GM12873 (cell line): ENCODE results near the gene FAM53B.

Source experiments
- TF ChIP-seq, protein P1 (sequence below): IDR thresholded peaks from 2 replicates; pipeline ENCODE4 v1.5.1; 2012; ENCODE audit warnings: low read depth, mild to moderate bottlenecking, moderate library complexity, low read length, control low read depth; ENCODE audit not compliant: insufficient read depth; ENCODE audit errors: missing control alignments

FAM53B gene

DNA sequence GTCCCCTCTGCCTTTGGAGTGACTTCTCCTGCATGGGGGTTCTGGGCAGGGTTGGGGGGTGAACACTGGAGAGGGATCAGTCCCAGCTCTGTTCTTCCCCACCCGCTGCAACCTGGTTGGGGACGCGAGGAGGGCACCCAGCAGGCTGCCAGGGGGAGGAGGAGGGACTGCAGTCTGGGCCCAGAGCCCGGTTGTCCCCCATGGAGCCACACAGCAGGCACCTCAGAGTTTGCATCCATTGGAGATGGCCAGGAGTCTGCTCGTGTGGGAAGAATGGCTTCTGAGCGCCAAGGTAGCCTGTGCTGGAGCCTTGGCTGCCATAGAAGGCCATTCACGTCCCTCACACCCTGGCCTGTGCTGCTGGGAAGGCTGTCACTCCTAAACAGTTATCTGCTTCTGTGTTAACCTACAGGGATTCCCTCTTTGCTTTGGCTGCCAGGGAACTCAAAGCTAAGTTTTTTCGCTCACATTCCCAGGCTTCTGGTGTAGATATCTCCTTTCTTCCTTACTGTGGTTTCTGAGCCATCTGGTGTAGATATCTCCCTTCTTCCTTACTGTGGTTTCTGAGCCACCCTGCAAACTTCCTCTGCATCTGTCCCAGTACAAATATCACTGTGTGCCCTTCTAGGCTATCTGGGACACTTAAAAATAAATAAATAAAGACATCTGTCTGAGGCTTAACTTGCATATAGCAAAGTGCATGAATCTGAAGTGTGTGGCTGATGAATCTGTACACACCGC is 148.9 kb downstream of the FAM53B start:
- TF ChIP-seq, protein P1, sequence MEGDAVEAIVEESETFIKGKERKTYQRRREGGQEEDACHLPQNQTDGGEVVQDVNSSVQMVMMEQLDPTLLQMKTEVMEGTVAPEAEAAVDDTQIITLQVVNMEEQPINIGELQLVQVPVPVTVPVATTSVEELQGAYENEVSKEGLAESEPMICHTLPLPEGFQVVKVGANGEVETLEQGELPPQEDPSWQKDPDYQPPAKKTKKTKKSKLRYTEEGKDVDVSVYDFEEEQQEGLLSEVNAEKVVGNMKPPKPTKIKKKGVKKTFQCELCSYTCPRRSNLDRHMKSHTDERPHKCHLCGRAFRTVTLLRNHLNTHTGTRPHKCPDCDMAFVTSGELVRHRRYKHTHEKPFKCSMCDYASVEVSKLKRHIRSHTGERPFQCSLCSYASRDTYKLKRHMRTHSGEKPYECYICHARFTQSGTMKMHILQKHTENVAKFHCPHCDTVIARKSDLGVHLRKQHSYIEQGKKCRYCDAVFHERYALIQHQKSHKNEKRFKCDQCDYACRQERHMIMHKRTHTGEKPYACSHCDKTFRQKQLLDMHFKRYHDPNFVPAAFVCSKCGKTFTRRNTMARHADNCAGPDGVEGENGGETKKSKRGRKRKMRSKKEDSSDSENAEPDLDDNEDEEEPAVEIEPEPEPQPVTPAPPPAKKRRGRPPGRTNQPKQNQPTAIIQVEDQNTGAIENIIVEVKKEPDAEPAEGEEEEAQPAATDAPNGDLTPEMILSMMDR: no peak

DNA sequence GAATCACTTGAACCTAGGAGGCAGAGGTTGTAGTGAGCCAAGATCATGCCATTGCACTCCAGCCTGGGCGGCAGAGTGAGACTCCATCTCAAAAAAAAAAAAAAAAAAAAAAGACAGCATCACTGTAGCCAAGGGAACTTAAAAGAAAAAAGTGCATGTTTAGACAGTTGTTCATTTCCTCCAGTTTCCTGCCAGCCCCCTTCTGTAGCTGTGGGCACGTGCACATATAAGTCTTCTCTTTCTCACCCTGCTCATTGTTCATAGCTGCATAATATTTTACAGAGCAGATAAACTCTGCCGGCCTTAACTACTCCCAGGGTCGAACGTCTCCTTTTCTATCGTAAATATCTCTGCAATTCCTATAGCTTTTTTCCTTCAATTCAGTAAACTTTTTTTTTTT is 149.9 kb downstream of the FAM53B start:
- TF ChIP-seq, protein P1: no peak

DNA sequence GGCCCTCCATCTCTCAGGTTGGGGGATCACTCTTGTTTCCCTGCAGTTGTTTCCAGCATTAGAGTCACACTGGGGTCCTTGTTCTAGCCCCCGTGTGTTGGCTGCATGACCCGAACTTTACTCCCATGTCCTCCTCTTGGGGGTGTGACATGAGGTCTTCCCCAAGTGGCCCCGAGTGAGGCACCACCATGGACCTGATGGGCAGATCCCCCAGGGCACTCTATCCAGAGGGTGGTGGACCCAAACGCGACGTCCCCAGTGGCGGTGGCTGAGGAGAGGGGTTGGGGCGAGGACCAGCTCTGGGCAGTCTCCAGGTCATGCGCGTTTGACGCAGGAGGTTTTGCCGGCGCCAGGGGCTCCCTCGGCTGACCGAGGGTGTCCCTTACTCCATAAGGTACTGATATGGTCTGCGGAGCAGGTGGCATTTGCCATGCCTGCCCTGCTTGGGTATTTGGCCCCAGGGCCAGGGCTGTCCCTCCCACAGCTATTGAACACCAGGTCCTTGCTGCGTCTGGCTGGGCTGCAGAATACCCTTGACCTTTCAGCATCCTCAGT is 150.7 kb downstream of the FAM53B start:
- TF ChIP-seq, protein P1: no peak

DNA sequence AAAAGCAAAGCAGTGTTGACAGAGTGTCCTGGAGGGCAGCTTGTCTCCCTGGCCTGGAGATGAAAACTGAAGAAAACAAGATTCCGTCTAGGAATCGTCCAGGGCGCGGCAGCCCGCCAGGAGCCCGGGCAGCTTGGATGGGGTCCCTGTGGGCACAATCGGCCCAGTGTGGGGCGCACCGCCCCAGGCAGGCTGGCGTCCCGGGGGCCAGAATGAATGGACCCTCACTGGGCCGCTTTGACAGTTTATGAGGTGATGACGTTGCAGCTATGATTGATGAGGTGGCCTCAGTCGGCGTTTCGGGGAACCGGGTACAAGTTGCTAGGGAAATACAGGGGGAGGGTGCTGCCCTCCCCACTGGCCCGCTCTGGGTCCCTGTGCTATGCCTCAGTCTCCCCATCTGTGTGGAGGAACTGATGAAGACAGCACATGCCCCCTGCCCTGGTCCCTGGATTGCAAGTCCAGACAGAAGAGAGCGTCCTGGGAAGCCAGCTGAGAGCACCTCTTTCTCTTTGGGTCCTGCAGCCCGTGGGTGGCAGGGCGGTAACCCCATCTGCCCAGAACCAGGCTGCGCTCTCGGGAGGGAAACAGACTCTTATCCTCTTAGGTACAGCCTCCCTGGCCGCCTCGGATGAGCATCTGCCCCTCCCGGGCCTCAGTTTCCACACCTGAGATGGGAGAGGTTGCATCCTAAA is 151.3 kb downstream of the FAM53B start:
- TF ChIP-seq, protein P1: no peak

DNA sequence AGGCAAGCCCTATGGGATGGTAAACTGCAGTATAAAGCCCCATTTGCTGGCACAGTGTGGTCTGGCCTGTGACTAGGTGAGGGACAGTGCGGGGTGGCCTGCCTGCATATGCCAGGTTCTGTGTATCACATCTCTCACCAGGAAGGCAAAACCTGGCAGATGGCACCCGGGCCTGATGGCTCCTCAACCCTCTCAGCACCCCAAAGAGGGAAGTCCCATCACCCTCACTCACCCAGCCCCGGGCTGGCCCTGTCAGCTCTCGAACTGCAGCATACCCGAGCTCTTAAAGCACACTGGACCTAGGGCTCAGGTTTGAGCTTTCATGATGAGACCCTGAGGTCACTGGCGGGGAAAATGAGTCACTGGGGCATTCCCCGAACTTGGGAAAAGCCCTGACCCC is 152.1 kb downstream of the FAM53B start:
- TF ChIP-seq, protein P1: no peak

DNA sequence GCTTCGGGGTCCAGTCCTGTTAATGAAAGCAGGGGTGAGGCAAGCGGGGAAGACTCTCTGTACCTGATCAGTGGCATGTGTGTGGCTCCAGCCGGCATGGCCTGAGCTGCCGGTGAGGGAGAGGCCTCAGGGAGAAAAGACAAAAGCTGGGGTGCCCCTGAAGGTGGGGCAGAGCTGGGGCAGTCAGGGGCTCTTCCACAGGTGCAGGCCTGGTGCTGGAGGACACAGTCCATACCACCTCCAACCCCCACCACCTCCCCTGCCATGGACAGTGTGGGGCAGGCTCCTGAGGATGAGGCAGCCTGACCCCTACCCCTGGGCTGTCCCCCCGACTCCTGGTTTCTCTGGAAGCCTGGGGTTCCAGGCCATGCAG is 153.1 kb downstream of the FAM53B start:
- TF ChIP-seq, protein P1: no peak

DNA sequence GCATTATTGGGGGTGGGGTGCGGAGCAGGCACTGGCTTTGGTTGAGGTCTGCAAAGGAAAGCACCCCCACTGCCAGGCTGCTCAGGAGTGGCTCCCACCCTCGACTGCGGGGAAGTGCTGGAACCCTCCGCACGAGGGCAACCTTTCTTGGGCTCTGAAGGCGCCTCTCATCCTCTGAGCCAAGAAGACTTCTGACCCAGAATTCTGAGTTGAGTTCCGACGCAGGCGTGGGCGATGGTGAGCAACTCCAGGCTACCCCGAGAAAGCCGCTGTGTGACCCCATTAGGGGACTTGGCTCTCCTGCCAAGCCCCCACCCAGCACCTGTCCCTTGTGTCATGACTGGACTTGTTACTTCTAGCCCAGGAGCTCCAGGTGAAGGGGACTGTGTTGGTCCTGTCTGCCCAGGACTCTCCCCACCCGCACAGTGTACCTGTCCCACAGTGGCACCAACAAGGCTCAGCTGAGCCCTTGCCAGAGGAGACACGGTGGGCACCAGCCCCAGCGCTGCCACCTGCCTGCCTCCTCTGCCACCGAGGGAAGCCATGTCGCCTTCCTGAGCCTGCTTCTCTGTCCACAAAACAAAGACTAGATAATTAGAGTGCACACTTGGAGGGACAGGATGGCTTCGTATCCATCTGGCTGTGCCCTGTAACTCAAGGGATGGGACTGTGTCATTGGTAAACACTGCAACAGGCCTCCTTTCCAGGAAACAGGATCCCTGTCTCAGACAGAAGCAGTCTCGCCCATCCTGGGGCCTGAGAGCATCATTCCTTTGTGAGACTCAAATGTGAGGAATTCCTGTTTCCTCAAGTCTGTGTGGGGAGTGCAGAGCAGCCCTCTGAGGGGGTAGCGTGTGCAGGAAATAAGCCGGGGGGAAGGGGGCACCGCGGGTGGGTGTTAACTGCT is 153.7 kb downstream of the FAM53B start:
- TF ChIP-seq, protein P1: no peak
